Neural progenitor cell (in vitro differentiated cells): Measurements from ENCODE around the gene ZFAND3.

Source experiments
- CTCF ChIP-seq: fragments of 200-600 bp; sonication (generic); IDR thresholded peaks from 2 replicates; pipeline ENCODE4 v1.5.1; 2017; ENCODE audit warnings: antibody characterized with exemption, mild to moderate bottlenecking
- EZH2 ChIP-seq: fragments of 200-600 bp; sonication (generic); IDR thresholded peaks from 2 replicates; pipeline ENCODE4 v1.6.1; 2017; ENCODE audit warnings: antibody characterized with exemption, mild to moderate bottlenecking, moderate library complexity
- EZH2phosphoT487 ChIP-seq: fragments of 200-600 bp; sonication (generic); IDR thresholded peaks from 2 replicates; pipeline ENCODE4 v1.6.1; 2017; ENCODE audit warnings: antibody characterized with exemption

GRCh38 chr6:37867756-37868446, 48.4 kb downstream of the ZFAND3 start:
- TF ChIP-seq CTCF = no peak
- TF ChIP-seq EZH2 = no peak
- TF ChIP-seq EZH2phosphoT487 = no peak
